Activated CD4-positive, alpha-beta memory T cell treated with anti-CD3 and anti-CD28 coated beads, Interleukin-2, amount 10 ng/mL, durations not matched to agents 7 days and 5 days (primary cell): ENCODE measurements around the gene ARV1. TPM values are rescaled to one million over a fixed set of nuclear protein-coding genes. Genes with fewer than 3 reads are reported as not detected.

Experiments used
- CTCF ChIA-PET: fragments of 350-600 bp; sonication (Branson Sonifier 250); formaldehyde crosslinking; loops from one replicate; lab custom pipeline; 2021; ENCODE audit warnings: antibody characterized with exemption, inconsistent platforms; lab: Charles Lee
- POLR2A ChIA-PET: fragments of 350-600 bp; sonication (Branson Sonifier 250); formaldehyde crosslinking; loops from one replicate; lab custom pipeline; 2021; ENCODE audit warnings: antibody characterized with exemption; lab: Charles Lee
- DNase-seq: peaks from one replicate; pipeline ENCODE4 v3.0.0-alpha.2; 2020
- H3K27ac Mint-ChIP-seq: one replicate; pipeline ENCODE4 v1.8.0; 2021; ENCODE audit warnings: mild to moderate bottlenecking, mixed read lengths
- H3K27me3 Mint-ChIP-seq: one replicate; pipeline ENCODE4 v1.8.0; 2021; ENCODE audit warnings: mixed read lengths
- H3K36me3 Mint-ChIP-seq: one replicate; pipeline ENCODE4 v1.8.0; 2021; ENCODE audit warnings: low read depth, mixed read lengths
- H3K4me1 Mint-ChIP-seq: one replicate; pipeline ENCODE4 v1.8.0; 2021; ENCODE audit warnings: mixed read lengths
- H3K4me3 Mint-ChIP-seq: one replicate; pipeline ENCODE4 v1.8.0; 2021; ENCODE audit warnings: mild to moderate bottlenecking, mixed read lengths
- H3K9me3 Mint-ChIP-seq: one replicate; pipeline ENCODE4 v1.8.0; 2021; ENCODE audit warnings: mixed read lengths
- total RNA-seq, 2 experiments: library from RNA; stranded (reverse); gene quantifications; one replicate each; pipeline ENCODE4 v1.2.3, GENCODE V29; 2021

ARV1 gene
- total RNA-seq, 2 experiments from 2014 or later: 13.2 to 15.3 TPM

DNA sequence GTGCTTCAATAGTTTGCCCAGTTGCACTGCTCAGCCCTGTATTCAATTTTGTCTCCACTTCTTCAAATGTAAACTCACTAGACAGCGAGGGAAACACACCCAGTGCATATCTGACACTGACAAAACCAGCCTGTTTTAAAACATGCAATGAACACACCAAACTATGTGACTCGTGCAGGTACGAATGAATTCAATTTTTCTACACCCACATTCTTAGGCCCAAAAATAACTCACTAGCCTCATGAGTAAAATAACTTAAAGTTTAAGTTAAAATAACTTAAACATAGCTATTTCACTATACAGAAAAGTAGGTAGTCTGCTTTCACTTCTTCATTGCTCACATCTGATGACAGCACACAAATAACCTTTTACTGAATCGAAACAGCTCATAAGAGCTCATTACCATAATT, 21.3 kb upstream of the ARV1 start:
- H3K27ac Mint-ChIP-seq: no peak overlapping the region
- H3K27me3 Mint-ChIP-seq: no peaks in the 10 kb centered on the region
- no peaks in the 10 kb centered on the region for H3K9me3 Mint-ChIP-seq
- no peaks in the 10 kb centered on the region for H3K4me1 Mint-ChIP-seq
- POLR2A ChIA-PET: interaction anchor here (0.8 kb wide), 1 partner anchor 380 kb away, joined by 3 read pairs; the partner anchor contains the start of genes EXOC8 and SPRTN
- CTCF ChIA-PET: interaction anchor here (1.3 to 1.4 kb wide), 2 partner anchors 12 to 39 kb away, joined by 4 to 5 read pairs; no protein-coding TSS in a partner anchor
- peaks cover 66% of the 10 kb centered on the region for H3K36me3 Mint-ChIP-seq
- no peak overlapping the region for H3K4me3 Mint-ChIP-seq
- DNase-seq: no peak

DNA sequence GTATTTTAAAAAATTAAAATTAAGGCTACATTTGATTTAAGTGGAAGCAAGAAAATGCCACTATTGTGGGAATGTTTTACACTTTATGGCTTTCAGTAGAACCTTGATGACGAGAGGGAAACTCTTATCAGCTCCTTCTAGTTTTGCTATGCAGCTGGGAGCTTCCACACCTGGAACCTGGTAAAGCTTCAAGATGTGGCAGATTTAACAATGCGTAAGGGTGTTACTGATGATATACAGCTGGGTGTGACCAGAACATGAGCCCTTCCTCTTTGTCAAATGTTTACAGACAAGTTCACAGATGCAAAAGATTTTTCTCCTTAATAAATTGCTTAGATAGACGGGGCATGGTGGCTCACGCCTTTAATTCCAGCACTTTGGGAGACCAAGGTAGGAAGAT, 20.5 kb upstream of the ARV1 start:
- DNase-seq: no peak
- Mint-ChIP-seq H3K27ac (no peak overlapping the region), H3K4me3 (no peak overlapping the region), H3K9me3 (no peaks in the 10 kb centered on the region), H3K36me3 (peaks cover 67% of the 10 kb centered on the region), H3K27me3 (no peaks in the 10 kb centered on the region), H3K4me1 (no peaks in the 10 kb centered on the region)
- CTCF ChIA-PET: interaction anchor here (1.3 to 1.4 kb wide), 2 partner anchors 11 to 40 kb away, joined by 4 to 5 read pairs; no protein-coding TSS in a partner anchor
- POLR2A ChIA-PET: interaction anchor here (0.6 kb wide), 1 partner anchor 14 kb away, joined by 3 read pairs; no protein-coding TSS in a partner anchor

DNA sequence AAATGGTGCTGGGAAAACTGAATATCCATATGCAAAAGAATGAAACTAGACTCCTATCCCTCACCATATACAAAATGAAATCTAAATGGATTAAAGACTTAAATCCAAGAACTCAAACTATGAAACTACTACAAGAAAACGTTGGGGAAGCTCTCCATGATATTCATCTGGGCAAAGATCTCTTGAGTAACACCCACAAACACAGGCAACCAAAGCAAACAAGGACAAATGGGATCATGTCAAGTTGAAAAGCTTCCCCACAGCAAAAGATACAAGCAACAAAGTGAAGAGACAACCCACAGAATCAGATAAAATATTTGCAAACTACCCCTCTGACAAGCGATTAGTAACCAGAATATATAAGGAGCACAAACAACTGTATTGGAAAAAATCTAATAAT, 14.0 kb upstream of the ARV1 start:
- no peaks in the 10 kb centered on the region for H3K9me3 Mint-ChIP-seq
- no peaks in the 10 kb centered on the region for H3K27me3 Mint-ChIP-seq
- H3K27ac Mint-ChIP-seq: no peak overlapping the region
- no peak for DNase-seq
- H3K4me3 Mint-ChIP-seq: no peak overlapping the region
- peaks cover 4% of the 10 kb centered on the region for H3K4me1 Mint-ChIP-seq
- ChIA-PET POLR2A (interaction anchor here (0.7 kb wide), 1 partner anchor 13 kb away, joined by 3 read pairs; the partner anchor contains the start of gene TTC13), CTCF (no interaction called here)
- H3K36me3 Mint-ChIP-seq: peaks cover 33% of the 10 kb centered on the region

DNA sequence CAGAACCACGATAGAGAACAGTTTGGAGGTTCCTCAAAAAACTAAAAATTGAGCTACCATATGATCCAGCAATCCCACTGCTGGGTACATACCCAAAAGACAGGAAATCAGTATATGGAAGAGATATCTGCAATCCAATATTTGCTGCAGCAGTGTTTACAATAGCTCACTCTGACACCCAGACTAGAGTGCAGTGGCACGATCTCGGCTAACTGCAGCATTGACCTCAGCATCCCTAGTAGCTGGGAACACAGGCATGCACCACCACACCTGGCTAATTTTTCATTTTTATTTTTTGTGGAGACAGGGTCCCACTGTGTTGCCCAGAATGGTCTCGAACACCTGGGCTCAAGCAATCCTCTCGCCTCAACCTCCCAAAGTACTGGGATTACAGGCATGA, 13.4 kb upstream of the ARV1 start:
- no peak overlapping the region for H3K4me3 Mint-ChIP-seq
- H3K9me3 Mint-ChIP-seq: no peaks in the 10 kb centered on the region
- H3K36me3 Mint-ChIP-seq: peaks cover 32% of the 10 kb centered on the region
- ChIA-PET POLR2A (interaction anchor here (0.7 kb wide), 1 partner anchor 13 kb away, joined by 3 read pairs; the partner anchor contains the start of gene TTC13), CTCF (no interaction called here)
- H3K4me1 Mint-ChIP-seq: peaks cover 8% of the 10 kb centered on the region
- H3K27ac Mint-ChIP-seq: no peak overlapping the region
- no peaks in the 10 kb centered on the region for H3K27me3 Mint-ChIP-seq
- no peak for DNase-seq

DNA sequence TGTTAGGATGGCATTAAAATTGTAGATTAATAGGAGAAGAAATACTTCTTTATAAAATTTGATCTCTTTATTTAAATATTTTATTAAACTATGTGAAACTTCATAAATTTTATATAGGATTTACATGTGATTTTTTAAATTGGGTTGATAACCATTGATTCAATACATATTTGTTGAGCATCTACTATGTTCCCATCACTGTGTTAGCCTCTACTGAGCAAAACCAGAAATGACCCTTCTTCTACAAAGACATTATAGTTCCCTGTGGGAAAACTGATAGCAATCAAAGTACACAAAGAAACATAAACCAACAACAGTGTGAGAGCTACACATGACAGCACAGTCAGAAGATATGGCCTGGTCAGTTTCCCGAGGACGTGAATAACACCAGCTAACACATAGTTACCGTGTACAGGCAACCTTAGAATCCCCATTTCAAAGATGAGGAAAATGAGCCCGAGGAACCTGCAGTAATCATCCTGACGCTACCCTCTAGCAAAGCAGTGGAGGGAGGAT, 12.5 kb upstream of the ARV1 start:
- H3K27ac Mint-ChIP-seq: no peak overlapping the region
- DNase-seq: no peak
- ChIA-PET POLR2A (no interaction called here), CTCF (no interaction called here)
- peaks cover 10% of the 10 kb centered on the region for H3K4me1 Mint-ChIP-seq
- H3K36me3 Mint-ChIP-seq: peaks cover 24% of the 10 kb centered on the region
- no peaks in the 10 kb centered on the region for H3K9me3 Mint-ChIP-seq
- no peaks in the 10 kb centered on the region for H3K27me3 Mint-ChIP-seq
- no peak overlapping the region for H3K4me3 Mint-ChIP-seq

DNA sequence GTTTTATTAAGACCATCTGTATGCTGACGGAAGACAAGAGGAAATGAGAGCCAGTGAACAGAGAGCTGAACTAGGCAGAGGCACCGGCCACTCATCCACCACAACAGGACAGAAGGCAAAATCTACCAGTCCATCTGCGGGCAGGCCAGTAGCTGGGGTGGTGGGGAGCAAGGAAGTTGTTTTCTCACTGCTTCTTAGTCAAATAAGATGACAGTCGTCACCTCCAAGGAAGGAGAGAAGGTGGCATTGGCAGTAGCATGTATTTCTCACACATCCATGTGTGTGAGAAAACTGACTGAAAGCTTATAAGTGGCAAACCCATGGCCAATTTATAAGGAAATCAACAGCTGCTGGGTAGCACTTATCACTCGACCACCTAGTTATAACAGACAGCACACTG, 8.5 kb upstream of the ARV1 start:
- no peak overlapping the region for H3K4me3 Mint-ChIP-seq
- CTCF ChIA-PET: interaction anchor here (0.6 to 1.6 kb wide), 4 partner anchors 9 to 495 kb away, joined by 3 to 5 read pairs (median 4); partner anchors contain the start of genes ARV1 and TTC13
- H3K9me3 Mint-ChIP-seq: no peaks in the 10 kb centered on the region
- no peaks in the 10 kb centered on the region for H3K27me3 Mint-ChIP-seq
- POLR2A ChIA-PET: interaction anchor here (2.0 kb wide), 1 partner anchor 9 kb away, joined by 9 read pairs; the partner anchor contains the start of genes ARV1 and TTC13
- DNase-seq: no peak
- H3K4me1 Mint-ChIP-seq: peaks cover 40% of the 10 kb centered on the region
- H3K27ac Mint-ChIP-seq: no peak overlapping the region
- peaks cover 26% of the 10 kb centered on the region for H3K36me3 Mint-ChIP-seq

DNA sequence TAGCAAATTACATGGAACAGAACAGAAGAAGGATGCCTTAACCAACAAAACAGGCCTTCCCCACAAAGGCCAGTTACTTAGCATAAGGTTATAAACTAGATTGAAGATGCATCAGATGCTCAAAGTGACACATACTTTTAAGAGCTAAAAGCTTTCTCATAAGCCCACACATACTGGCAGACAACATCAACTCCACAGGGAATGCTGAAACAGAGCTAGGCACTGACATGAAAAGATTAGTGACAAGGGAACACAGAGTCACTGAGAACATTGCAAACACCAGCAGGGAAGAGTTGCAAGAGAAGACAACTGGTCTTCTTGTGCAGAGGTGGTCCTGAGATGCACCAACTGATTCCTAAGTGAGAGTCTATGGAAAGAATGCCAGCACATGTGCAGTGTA, 7.1 kb upstream of the ARV1 start:
- DNase-seq: no peak
- ChIA-PET POLR2A (interaction anchor here (0.7 to 2.5 kb wide), 3 partner anchors 68 to 329 kb away, joined by 3 to 9 read pairs (median 3); partner anchors contain the start of gene FAM89A), CTCF (interaction anchor here (1.8 kb wide), 1 partner anchor 329 kb away, joined by 7 read pairs; the partner anchor contains the start of gene COG2)
- Mint-ChIP-seq H3K36me3 (peaks cover 38% of the 10 kb centered on the region), H3K27ac (peak overlapping the region; percentile 49), H3K27me3 (no peaks in the 10 kb centered on the region), H3K9me3 (no peaks in the 10 kb centered on the region), H3K4me3 (no peak overlapping the region), H3K4me1 (peaks cover 53% of the 10 kb centered on the region)

DNA sequence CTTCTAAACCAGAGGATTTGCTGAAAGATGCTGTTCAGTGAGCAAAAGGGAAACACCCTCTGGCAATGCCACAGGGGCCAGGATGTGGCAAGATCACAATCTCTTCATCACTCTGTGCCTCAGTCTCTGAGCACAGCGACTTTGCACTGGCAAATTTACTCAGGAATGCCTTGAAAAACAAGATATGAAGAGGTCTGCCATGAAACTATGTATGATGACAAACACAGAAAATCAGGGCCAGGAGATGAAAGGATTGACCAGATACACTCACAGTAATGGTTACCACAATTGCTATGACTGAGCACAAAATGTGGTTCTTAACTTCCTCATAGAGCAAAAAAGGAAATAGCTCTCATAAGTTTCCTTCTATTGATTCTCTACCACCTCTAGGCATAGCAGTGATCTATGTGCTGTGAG, 6.0 kb upstream of the ARV1 start:
- H3K9me3 Mint-ChIP-seq: no peaks in the 10 kb centered on the region
- H3K27ac Mint-ChIP-seq: peak overlapping the region; percentile 89
- ChIA-PET POLR2A (interaction anchor here (0.7 to 2.5 kb wide), 7 partner anchors 22 to 365 kb away, joined by 3 to 9 read pairs (median 3); partner anchors contain the start of genes EXOC8, FAM89A and SPRTN), CTCF (interaction anchor here (0.6 to 1.8 kb wide), 5 partner anchors 10 to 348 kb away, joined by 3 to 7 read pairs (median 4); partner anchors contain the start of gene COG2)
- peak; percentile 84 for DNase-seq
- peaks cover 48% of the 10 kb centered on the region for H3K36me3 Mint-ChIP-seq
- peak overlapping the region; percentile 48 for H3K4me3 Mint-ChIP-seq
- H3K27me3 Mint-ChIP-seq: no peaks in the 10 kb centered on the region
- H3K4me1 Mint-ChIP-seq: peaks cover 61% of the 10 kb centered on the region

DNA sequence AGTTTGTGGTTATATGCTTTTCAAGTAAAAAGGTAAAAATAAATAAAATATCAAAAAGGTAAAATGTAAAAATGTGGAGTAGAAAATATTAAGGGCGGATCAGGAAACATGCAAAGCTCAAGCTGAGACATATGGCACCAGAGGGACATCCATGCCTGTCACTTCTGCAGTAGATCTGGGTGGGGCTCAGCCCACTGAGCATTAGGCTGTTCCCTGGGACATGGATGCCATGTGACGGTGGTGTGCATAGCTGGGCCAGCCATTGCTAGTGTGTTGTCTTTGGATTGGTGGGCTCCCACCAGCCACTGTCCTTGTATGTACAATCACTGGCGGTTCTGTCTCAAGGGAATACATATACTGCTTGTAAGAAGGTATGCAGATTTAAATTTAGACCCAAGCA, 3.3 kb upstream of the ARV1 start:
- peaks cover 39% of the 10 kb centered on the region for H3K36me3 Mint-ChIP-seq
- peaks cover 58% of the 10 kb centered on the region for H3K4me1 Mint-ChIP-seq
- no peak overlapping the region for H3K27ac Mint-ChIP-seq
- H3K4me3 Mint-ChIP-seq: no peak overlapping the region
- no peak for DNase-seq
- no peaks in the 10 kb centered on the region for H3K9me3 Mint-ChIP-seq
- H3K27me3 Mint-ChIP-seq: no peaks in the 10 kb centered on the region
- POLR2A ChIA-PET: interaction anchor here (0.6 kb wide), 1 partner anchor 953 kb away, joined by 3 read pairs; no protein-coding TSS in a partner anchor
- CTCF ChIA-PET: interaction anchor here (1.2 kb wide), 2 partner anchors 59 to 332 kb away, joined by 3 read pairs; no protein-coding TSS in a partner anchor

DNA sequence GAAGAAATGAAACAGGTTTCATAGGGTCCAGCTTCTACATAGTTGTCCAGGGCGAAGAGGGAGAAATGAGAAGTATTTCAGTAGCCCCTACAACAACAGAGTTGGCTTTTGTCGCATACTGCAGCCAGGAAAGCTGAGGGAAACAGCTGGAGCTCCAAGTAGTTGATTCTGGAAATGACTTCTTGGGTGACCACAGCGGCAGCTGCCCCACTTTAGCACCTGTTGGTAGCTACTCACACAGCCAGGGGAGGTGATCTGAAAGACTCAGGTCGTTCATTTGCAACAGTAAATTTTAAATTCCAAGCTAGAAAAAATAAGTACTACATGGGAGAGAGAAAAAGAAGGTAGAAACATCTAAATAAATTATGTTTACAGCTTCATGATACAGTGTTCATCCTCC, 2.5 kb upstream of the ARV1 start:
- no peaks in the 10 kb centered on the region for H3K9me3 Mint-ChIP-seq
- POLR2A ChIA-PET: interaction anchor here (0.8 to 1.3 kb wide), 3 partner anchors 63 to 362 kb away, joined by 3 to 5 read pairs (median 4); partner anchors contain the start of genes EXOC8, FAM89A, GNPAT and SPRTN
- H3K36me3 Mint-ChIP-seq: peaks cover 39% of the 10 kb centered on the region
- H3K4me1 Mint-ChIP-seq: peaks cover 57% of the 10 kb centered on the region
- H3K27me3 Mint-ChIP-seq: no peaks in the 10 kb centered on the region
- H3K27ac Mint-ChIP-seq: peak overlapping the region; percentile 98
- CTCF ChIA-PET: interaction anchor here (1.2 to 1.4 kb wide), 3 partner anchors 58 to 333 kb away, joined by 3 to 4 read pairs (median 3); no protein-coding TSS in a partner anchor
- no peak for DNase-seq
- H3K4me3 Mint-ChIP-seq: peak overlapping the region; percentile 96

DNA sequence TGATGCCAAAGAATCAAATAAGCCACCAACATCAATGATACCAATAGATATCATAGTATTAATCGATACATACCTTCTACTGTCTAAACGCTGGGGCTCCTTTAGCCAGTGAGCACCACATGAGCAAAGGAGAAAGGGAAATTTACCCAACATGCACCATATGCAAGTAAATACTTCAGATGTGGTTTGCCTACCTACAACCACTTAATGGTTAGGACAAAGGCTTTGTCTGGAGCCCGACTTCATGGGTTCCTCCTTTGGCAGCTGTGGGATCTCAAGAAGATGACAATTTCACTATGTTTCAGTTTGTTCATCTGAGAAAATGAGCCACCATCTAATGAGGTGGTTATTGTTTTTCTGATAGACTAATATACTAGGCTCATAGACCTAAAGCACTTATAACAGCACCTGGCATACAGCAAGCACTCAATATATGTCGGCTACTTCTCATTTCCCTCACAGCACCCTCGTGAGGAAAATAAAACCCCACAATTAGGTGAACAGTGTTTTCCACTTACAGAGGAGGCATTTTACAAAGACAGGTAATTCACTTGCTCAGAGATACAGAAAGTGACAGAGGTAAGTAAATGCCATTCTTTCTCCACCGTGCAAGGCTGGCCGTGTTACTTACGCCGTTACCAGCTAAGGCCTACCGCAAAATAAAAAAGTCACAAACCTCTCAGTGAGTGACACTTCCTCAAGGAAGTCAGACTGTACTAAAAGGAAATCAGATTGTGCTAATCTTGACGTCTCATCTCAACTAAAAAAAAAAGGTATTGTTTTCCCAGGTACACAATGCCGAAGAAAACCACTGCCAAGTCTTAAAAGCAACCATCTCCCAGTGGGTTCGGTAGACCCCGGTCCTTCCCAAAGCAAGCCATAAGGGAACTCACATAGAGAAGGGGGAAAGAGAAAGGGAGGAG, 1.8 kb upstream of the ARV1 start:
- Mint-ChIP-seq H3K4me3 (peak overlapping the region; percentile 96), H3K27ac (peak overlapping the region; percentile 98), H3K36me3 (peaks cover 34% of the 10 kb centered on the region), H3K4me1 (peaks cover 51% of the 10 kb centered on the region), H3K27me3 (no peaks in the 10 kb centered on the region), H3K9me3 (no peaks in the 10 kb centered on the region)
- DNase-seq: peak; percentile 45
- ChIA-PET POLR2A (interaction anchor here (0.8 to 3.8 kb wide), 6 partner anchors 43 to 361 kb away, joined by 3 to 18 read pairs (median 4); partner anchors contain the start of genes EXOC8, FAM89A, GNPAT and SPRTN), CTCF (interaction anchor here (0.9 to 1.4 kb wide), 3 partner anchors 59 to 62 kb away, joined by 3 to 4 read pairs (median 3); no protein-coding TSS in a partner anchor)
